ENCODE data around the gene TYK2.

GRCh38 chr19:10389863-10390262, 9.5 kb upstream of the TYK2 start:
- TF ChIP-seq CTCF (IDR thresholded peaks at IDR 0.05) (peak in 1 of 6 experiments; percentile 5), POLR2A (IDR thresholded peaks at IDR 0.05) (no peak)
